ENCODE measurements around the gene SLC25A26.

SLC25A26 gene

GRCh38 chr3:66220602-66221377, at the start of gene SLC25A26:
Gene SLC25A26, plus strand, starts transcription at chr3:66221001. Its CDS starts 94 bp downstream, at chr3:66221095.
- FAIRE-seq (peak; percentile 86), DNase-seq (ENCODE audit: insufficient read length, low spot score) (peak; percentile 85)

GRCh38 chr3:66172394-66172793, 48.4 kb upstream of the SLC25A26 start:
- no peak for TF ChIP-seq POLR2A (IDR thresholded peaks at IDR 0.05; ENCODE audit: low read depth, low read length)
- no peak for DNase-seq (ENCODE audit: insufficient read length, low spot score)
- FAIRE-seq = no peak

More at GRCh38 chr3:66220602-66221377, at the start of gene SLC25A26:
- peak; percentile 61 for TF ChIP-seq POLR2A (IDR thresholded peaks at IDR 0.05; ENCODE audit: low read depth, low read length)

- DNase-seq (ENCODE audit: insufficient read length, low spot score) = no peak
- no peak for TF ChIP-seq POLR2A (IDR thresholded peaks at IDR 0.05; ENCODE audit: low read depth, low read length)
- FAIRE-seq = no peak
Measured at GRCh38 chr3:66177026-66177425, 43.8 kb upstream of the SLC25A26 start.

GRCh38 chr3:66178206-66178605, 42.6 kb upstream of the SLC25A26 start:
- TF ChIP-seq POLR2A (IDR thresholded peaks at IDR 0.05; ENCODE audit: low read depth, low read length) = no peak
- FAIRE-seq = no peak
- DNase-seq (ENCODE audit: insufficient read length, low spot score) = no peak

- TF ChIP-seq POLR2A (IDR thresholded peaks at IDR 0.05; ENCODE audit: low read depth, low read length) = no peak
- no peak for DNase-seq (ENCODE audit: insufficient read length, low spot score)
Measured at GRCh38 chr3:66179793-66180192, 41.0 kb upstream of the SLC25A26 start.

GRCh38 chr3:66181764-66182163, 39.0 kb upstream of the SLC25A26 start:
- DNase-seq (ENCODE audit: insufficient read length, low spot score) = no peak
- FAIRE-seq = no peak
- no peak for TF ChIP-seq POLR2A (IDR thresholded peaks at IDR 0.05; ENCODE audit: low read depth, low read length)

More at GRCh38 chr3:66179793-66180192, 41.0 kb upstream of the SLC25A26 start:
- FAIRE-seq = no peak

GRCh38 chr3:66182246-66182645, 38.6 kb upstream of the SLC25A26 start:
- FAIRE-seq = no peak
- TF ChIP-seq POLR2A (IDR thresholded peaks at IDR 0.05; ENCODE audit: low read depth, low read length) = no peak
- DNase-seq (ENCODE audit: insufficient read length, low spot score) = no peak

GRCh38 chr3:66186545-66186944, 34.3 kb upstream of the SLC25A26 start:
- no peak for TF ChIP-seq POLR2A (IDR thresholded peaks at IDR 0.05; ENCODE audit: low read depth, low read length)
- DNase-seq (ENCODE audit: insufficient read length, low spot score) = no peak
- no peak for FAIRE-seq

GRCh38 chr3:66195347-66195783, 25.4 kb upstream of the SLC25A26 start:
- FAIRE-seq (no peak), DNase-seq (ENCODE audit: insufficient read length, low spot score) (no peak)
- TF ChIP-seq POLR2A (IDR thresholded peaks at IDR 0.05; ENCODE audit: low read depth, low read length) = no peak

GRCh38 chr3:66196633-66197032, 24.2 kb upstream of the SLC25A26 start:
- FAIRE-seq = no peak
- no peak for TF ChIP-seq POLR2A (IDR thresholded peaks at IDR 0.05; ENCODE audit: low read depth, low read length)
- no peak for DNase-seq (ENCODE audit: insufficient read length, low spot score)

GRCh38 chr3:66198437-66199088, 22.2 kb upstream of the SLC25A26 start:
- DNase-seq (ENCODE audit: insufficient read length, low spot score) (no peak), FAIRE-seq (no peak)
- TF ChIP-seq POLR2A (IDR thresholded peaks at IDR 0.05; ENCODE audit: low read depth, low read length) = no peak

- FAIRE-seq = no peak
- no peak for DNase-seq (ENCODE audit: insufficient read length, low spot score)
- no peak for TF ChIP-seq POLR2A (IDR thresholded peaks at IDR 0.05; ENCODE audit: low read depth, low read length)
Measured at GRCh38 chr3:66199089-66199473, 21.7 kb upstream of the SLC25A26 start.

GRCh38 chr3:66200147-66200546, 20.7 kb upstream of the SLC25A26 start:
- DNase-seq (ENCODE audit: insufficient read length, low spot score) (no peak), FAIRE-seq (no peak)
- TF ChIP-seq POLR2A (IDR thresholded peaks at IDR 0.05; ENCODE audit: low read depth, low read length) = no peak

- no peak for DNase-seq (ENCODE audit: insufficient read length, low spot score)
- no peak for TF ChIP-seq POLR2A (IDR thresholded peaks at IDR 0.05; ENCODE audit: low read depth, low read length)
- no peak for FAIRE-seq
Measured at GRCh38 chr3:66200786-66201185, 20.0 kb upstream of the SLC25A26 start.

- no peak for DNase-seq (ENCODE audit: insufficient read length, low spot score)
- TF ChIP-seq POLR2A (IDR thresholded peaks at IDR 0.05; ENCODE audit: low read depth, low read length) = no peak
- no peak for FAIRE-seq
Measured at GRCh38 chr3:66203275-66203674, 17.5 kb upstream of the SLC25A26 start.

Data from H54 (cell line).